HG02798 (cell line): Measurements from ENCODE around the gene TBC1D13.
"Not testable (repeated sequence)": the region's sequence is repeated elsewhere in the genome, so short reads cannot be mapped to it uniquely, and the experiment has no call there.

ENCODE experiments used
- ATAC-seq: cut with Tn5 transposase; IDR thresholded peaks from one replicate; pipeline ENCODE4 v1.9.1; 2021; ENCODE audit warnings: mild to moderate bottlenecking; ENCODE audit not compliant: unreplicated experiment, poor library complexity

Gene TBC1D13, protein sequence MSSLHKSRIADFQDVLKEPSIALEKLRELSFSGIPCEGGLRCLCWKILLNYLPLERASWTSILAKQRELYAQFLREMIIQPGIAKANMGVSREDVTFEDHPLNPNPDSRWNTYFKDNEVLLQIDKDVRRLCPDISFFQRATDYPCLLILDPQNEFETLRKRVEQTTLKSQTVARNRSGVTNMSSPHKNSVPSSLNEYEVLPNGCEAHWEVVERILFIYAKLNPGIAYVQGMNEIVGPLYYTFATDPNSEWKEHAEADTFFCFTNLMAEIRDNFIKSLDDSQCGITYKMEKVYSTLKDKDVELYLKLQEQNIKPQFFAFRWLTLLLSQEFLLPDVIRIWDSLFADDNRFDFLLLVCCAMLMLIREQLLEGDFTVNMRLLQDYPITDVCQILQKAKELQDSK

DNA sequence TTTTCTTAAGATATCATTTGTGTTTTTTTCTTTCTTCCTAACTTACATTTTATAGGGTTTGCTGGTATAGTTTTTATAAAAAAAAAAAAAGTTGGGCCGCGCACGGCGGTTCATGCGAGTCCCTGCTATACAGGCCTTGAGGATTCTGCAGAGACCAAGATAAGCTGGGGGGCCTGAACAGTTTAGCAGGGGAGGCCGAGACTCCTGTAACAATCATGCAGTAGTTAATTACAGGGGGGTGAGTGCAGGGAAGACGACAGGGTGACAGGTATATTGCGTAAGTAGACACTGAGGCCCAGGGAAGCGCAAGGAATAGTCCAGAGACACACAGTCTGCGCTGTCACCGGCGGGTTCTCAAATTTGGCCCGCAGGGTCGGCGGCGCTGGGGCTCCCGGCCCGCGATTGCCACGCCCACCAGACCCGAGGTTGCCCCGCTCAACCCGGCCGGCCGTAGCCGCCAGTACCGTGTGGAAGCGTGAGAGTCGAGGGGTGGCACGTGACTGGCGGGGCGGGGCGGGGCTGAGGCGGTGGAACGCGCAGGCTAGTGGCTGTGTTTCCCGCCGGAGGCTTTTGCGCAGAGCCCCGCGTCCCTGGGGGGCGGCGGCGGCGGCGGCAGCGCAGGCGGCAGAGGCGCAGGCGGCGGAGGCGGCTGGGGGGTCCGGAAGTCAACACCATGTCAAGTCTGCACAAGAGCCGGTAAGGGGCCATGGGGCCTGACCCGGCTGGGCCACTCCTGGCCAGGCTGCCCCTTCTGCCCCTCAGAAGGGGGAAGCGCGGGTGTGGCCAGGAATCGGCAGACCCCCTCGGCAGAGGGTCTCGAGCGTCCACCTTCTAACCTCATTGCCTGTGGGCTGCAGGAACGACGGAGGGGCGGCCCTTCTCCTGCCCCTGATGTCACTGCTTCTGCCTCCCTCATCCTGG, at the start of gene TBC1D13:
TBC1D13 (plus strand) TSS at position 573 of the 921 bp plus-strand sequence; CDS start at position 674, 101 bp downstream.
- peak; percentile 92 for ATAC-seq

DNA sequence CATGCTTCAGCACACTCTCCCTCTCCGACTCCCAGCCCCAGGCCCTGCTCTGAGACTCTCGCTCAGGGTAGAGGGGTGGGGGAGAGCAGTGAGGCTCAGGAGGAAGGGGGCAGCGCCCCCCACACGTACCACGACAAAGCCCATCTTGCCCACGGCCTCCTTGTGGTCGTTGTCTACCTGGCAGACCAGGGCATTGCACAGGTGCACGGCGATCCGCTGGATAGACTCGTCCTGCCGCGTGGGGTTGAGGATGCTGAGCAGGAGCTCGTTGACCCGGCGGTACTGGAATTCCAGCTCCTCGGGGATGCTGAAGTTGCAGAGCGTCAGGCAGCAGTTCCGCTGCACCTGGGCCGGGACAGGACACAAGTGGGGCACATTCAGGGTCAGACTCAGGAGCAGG, 44.7 kb upstream of the TBC1D13 start:
- no peak for ATAC-seq

DNA sequence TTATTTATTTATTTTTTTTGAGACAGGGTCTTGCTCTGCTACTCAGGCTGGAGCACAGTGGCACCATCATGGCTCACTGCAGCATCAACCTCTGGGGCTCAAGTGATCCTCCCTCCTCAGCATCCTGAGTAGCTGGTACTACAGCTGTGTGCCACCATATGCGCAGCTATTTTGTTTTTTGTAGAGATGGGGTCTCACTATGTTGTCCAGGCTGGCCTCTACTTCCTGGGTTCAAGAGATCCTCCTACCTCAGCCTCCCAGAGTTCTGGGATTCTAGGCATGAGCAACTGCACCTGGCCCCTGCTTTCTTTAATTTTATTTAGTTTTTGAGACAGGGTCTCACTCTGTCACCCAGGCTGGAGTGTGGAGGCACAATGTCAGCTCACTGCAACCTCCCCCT, 43.6 kb upstream of the TBC1D13 start:
- ATAC-seq = no peak

DNA sequence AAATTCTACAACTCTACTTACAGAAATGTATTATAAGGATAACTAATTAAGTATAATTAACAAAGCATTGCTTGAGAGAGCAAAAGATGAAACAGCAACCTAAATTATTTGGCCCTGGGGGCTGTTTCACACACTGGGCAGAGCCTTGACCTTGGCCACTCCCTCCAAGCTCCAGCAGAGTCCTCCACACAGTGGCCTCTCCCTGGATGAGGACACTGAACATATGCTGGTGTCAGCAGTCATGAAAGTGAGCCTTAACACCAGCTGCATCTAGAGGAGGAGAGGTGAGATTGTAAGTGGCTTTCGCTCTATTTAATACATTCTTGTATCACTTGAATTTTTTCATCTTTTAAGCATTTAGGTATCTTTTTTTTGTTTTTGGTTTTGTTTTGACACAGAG, 39.8 kb upstream of the TBC1D13 start:
- ATAC-seq = no peak

DNA sequence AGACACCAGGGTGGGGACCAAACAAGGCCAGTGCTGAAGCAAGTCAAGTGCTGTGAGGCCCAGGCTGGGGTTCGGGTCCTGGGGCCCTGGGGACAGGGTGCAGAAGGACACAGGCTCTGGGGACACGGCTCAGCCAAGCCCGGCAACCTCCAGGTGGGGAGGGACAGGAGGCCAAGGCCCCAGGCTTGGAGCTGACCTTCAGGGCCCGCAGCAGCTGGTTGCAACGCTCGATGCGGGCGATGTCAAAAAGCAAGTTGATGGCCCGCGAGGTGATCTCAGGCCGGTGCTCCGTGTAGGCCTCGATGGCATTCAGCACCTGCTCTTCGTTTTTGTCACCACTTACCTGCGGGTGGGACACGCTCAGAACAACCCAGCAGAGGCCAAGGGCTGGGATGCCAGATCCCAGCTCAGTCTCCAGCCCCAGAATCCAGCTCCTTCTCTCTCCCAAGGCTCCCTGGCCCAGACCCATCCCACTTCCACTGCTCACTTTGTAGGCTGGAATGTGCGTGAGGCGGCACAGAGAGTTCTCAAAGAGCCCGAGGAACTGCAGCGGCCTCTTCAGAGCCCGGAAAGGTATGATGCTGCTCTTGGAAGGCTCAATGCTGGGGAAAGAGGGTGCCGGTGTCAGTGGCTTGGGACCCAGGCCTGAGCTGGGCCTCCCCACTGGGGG, 36.0 kb upstream of the TBC1D13 start:
- ATAC-seq = no peak

DNA sequence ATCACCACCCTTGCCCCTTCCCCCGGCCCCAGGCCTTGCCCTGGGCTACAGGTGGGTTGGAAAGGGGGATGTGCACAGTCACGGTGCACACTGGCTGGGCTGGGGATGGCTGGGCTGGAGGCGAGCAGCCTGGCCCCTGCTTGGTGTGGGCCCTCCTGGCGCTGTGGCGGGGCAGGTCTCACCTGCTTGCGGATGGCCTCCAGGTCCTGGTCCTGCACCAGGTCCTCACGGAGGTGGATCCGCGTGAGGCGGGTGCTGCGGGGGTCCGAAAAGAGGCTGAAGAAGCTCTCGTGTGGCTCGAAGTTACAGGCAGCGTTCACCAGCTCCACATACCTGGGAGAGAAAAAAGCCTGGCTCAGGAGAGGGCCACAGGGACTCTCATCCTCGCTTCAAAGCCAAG, 33.4 kb upstream of the TBC1D13 start:
- ATAC-seq = no peak

DNA sequence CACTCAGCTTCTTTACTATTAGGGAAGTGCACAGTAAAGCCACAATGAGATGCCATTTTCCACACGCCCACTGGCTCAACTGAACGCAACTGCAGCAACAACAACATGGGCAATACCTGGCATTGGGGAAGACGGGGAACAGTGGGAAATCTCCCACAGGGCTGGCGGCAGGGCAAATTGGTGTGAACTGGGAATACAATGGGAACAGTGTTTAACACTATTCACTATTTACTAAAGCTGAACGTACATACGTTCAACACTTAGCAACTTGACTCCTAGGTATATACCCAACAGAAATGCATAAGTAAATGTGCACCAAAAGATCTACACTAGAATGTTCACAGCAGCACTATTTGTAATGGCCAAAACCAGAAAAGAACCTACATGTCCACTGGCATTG, 29.5 kb upstream of the TBC1D13 start:
- ATAC-seq = no peak

DNA sequence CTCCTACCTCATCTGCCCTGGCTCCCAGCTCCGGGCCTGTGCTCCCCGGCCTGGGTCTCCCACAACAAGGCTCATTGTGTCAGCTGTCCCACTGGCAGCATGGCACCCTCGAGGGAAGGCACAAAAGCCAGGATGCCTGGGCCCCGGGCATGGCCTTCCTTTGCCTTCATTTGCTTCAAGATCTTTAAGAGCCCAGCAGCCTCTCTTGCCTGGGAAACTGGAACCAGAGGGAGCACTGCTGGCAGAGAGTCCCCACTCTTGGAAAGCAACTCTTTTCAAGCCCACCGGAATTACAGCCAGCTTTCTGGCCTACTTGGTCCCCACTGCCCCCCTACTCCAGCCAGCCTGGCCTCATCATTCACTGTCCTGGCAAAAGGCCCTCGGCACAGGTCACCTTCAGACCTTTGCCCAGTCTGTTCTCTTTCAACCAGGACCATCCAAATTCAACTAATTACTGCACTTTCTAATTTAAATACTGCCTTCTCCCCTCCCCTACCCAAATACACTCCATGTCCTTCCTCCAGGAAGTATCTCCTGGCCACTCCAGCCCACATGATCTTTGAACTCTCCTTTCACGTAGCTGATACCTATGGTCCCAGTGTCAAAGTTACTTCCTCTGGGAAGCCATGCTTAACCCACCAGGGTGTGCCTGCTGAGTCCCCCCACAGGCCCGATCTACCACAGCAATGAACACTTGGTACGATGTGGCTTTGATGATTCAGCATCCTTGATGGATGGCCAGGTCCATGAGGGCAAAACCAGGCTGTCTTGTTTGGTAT, 24.2 kb upstream of the TBC1D13 start:
- ATAC-seq = no peak

DNA sequence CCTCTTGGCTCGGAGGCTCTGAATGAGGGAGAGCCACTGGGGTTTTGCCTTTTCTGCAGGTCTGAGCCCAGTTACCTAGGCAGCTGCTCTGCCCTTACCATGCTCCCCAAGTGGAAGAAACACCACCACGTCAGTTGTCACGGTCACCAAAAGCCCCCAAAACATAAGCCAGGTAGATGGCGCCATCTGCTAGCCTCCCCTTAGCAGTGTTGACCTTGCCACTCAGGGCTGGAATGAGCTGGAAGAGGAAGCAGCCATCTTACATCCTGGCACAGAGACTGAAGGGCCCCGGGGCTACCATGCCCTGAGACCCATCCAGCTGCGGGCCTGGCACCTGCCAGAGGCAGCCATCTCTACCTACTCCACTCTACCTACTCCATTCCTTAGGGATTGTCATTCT, 22.7 kb upstream of the TBC1D13 start:
- no peak for ATAC-seq

DNA sequence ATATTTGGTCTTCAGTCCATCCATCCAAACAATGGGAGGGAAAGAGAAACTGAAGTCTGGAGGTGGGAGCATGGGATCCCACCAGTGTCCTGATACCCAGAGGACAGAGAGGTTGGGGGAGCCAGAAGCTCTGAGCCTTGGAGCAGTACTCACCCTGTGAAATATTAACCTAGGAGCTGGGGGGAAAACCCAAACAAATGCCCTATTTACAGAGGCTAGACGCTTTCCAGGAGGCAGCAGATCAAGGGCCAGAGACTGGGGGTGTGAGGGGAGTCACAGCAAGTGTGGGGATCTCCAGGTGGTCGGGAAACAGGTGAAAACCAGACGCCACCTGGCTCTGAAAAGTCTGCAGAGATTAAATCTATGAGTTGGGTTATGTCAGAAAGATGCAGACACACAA, 21.6 kb upstream of the TBC1D13 start:
- no peak for ATAC-seq

DNA sequence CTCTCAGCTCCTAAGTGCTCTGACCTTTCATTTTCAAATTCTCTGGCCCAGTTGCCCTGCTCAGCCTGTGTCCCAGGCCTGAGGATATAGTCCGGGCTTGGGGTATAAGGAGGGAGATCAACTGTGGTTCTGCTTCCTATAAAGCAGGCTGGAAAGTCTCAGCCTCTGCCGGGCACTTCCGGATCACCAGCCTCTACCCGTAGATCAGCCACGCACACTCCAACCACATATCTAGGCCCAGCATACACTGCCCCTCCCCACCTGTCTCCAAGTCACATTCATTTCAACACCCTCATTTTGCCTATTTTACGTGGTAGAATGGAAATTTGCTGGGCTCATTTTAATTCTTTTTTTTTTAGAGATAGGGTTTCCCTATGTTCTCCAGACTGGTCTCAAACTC, 18.4 kb upstream of the TBC1D13 start:
- ATAC-seq = no peak

DNA sequence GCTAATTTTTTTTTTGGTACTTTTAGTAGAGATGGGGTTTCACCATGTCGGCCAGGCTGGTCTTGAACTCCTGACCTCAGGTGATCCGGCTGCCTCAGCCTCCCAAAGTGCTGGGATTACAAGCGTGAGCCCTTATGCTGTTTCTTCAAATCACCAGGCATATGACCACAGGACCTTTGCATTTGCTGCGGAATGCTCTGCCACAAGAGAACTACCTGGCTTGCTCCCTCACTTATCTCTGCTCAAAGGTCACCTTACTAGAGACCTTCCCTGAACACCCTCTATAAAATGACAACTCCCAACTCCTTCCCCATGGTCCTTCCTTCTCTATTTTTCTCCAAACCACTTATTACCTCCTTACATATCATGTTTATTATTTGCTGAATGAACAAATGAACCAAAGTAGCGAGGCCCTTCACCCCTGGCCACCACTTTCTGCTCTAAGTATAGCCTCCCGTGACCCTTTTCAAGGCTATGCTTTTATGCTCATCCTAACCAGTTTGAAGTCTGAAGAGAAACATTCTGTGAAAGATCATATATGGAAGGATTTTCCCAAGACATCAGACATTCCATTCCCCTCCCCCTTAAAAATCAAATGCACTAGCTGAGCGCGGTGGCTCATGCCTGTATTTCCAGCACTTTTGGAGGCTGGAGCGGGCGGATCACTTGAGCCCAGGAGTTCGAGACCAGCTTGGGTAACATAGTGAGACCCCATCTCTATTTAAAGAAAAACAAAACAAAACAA, 16.6 kb upstream of the TBC1D13 start:
- ATAC-seq = no peak

DNA sequence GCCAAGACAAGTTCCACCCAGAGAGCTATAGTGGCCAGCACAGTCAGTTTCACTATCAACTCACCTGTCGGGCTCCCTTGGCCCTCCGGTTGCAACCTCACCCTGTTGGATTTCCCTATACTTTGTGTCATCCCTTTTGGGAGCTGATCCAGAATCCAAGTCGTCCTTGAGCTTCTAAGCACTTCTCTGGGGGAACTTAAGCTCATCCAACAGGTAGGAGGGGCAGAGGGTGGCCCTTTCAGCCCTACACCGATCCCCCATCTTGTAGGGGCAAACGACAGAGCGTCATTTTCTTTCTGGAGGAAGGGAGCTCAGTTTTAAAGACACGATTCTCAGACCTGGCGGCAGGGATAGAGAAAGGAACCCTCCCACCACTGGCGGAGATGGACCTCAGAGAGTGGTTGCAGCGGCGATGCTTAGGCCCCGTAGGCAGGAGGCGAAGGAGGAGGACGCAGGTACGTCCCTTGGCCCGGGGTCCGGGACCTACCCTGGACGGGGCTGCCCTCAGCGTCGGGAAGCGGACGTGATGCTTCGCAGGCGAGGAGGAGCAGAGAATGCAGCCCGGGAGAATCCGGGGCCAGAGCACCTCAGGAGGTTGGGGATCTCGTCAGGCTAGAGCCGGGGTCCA, 15.8 kb upstream of the TBC1D13 start:
- no peak for ATAC-seq

DNA sequence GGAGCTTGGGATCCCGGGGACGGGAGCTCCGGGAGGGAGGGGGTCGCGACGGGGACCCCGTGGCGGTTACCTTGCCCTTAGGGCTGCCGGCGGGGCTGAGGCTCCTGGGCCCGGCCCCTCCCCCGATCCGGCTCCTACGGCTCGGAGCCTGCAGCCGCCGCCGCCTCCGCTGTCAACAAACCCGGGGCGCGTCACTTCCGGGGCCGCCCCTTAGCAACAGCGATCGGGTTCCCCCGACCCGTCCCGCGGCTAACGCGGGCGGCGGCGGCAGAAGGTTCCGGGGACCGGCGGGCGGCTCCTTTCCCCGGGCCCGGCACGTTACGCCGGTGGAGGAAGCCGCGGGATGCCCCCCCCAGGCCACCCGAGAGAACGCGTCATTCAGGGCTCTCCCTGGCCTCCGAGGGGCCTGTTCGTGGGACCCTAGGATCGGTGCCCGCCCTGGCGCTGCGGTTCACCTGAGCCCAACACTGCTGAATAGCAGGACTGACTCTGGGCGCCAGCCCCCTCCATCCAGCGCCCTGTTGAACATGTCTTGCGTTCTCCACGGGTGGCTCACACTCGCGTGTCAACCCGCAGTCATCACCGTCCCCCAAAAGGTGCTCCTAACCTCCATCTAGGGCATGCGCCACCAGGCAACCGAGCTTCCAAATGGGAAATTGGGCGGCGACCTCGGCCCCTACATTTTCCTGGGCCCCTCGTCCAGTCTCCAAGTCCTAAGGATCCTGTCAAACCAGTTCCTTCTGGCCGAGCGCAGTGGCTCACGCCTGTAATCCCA, 15.1 kb upstream of the TBC1D13 start, which contains the start of gene ZER1:
ZER1 (minus strand) TSS at position 183 of the 775 bp plus-strand sequence. CDS start 16,362 bp downstream, outside the sequence.
- ATAC-seq = peak; percentile 95

DNA sequence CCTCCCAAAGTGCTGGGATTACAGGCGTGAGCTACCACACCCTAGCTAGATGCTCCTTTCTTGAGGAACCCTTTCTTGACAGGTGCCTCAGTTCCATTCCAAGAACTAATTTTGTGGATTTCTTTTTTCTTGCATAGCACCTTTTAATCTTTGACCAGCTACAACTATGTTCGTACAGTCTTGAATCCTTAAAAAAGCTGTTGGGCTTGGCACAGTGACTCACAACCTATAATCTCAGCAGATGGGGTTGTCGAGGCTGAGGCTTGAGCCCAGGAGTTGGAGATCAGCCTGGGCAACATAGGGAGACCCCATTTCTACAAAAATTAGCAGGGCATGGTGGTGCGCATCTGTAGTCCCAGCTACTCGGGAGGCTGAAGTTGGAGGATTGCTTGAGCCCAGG, 14.0 kb upstream of the TBC1D13 start:
- no peak for ATAC-seq

DNA sequence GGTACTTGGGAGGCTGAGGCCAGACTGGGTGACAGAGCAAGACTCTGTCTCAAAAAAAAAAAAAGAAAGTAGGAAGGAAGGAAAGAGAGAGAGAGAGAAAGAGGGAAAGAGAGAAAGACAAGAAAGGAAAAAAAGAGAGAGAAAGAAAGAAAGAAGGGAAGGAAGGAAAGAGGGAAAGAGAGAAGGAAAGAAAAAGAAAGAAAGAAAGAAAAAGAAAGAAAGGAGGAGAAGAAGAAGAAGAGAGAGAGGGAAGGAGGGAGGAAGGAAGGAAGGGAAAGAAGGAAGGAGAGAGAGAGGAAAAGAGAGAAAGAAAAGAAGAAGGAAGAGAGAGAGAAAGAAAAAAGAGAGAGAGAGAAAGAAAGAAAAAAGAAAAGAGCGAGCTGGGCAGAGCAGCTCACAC, 12.2 kb upstream of the TBC1D13 start:
- no peak for ATAC-seq

DNA sequence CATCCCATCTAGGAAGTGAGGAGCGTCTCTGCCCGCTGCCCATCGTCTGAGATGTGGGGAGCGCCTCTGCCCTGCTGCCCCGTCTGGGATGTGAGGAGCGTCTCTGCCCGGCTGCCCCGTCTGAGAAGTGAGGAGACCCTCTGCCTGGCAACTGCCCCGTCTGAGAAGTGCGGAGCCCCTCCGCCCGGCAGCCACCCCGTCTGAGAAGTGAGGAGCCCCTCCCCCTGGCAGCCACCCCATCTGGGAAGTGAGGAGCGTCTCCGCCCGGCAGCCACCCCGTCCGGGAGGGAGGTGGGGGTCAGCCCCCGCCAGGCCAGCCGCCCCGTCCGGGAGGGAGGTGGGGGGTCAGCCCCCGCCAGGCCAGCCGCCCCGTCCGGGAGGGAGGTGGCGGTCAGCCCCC, 7.0 kb upstream of the TBC1D13 start:
- ATAC-seq = not testable (repeated sequence)
